ENCODE data around the gene LHX3.

The LHX3 gene

GRCh38 chr9:136204838-136205706, at the start of gene LHX3:
Gene LHX3, minus strand, starts transcription at chr9:136205128. Its CDS starts 116 bp downstream, at chr9:136205012.
- DNase-seq = no peak

DNA sequence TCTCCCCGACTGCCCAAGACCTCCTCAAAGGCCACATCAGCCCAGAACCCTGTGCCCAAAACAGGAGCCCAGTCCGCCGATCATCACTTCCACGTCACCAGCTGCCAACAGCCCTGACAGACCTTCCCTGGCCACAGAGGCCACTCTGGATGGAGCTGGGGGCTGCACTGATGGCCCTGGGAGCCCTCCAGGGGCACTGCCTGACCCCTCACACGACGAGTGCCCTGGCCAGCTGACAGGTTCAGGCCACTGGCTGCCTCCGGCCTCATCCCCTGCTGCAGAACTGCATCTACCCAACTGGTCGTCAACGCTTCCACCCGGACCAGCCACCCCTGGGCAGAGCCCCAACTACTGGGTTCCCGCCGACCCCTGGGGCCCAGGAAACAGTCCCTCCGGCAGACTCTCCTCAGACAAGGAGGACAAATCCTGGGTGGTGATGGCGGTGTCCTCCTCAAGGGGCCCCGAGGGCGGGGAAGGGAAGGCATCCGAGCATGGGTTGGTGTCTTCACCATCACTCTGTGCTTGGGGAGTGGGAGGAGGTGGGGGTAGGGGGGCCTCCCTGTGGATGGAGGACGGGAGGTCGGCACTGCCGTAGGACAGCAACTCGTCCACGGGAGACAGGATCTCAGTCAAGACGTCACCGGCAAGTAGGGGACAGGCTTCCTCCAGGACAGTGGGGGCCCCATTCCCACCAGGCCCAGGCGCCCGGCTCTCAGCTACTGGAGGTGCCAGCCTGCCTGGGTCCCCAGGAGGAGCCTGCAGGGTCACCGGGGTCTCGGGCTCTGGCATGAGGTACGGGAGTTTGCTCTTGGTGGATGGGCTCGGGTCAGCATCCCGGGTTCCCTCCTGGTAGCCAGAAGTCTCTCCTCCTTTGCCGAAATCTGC, 48.6 kb upstream of the LHX3 start:
- DNase-seq = no peak

- DNase-seq = no peak
These were observed 47.9 kb upstream of the LHX3 start for GRCh38 chr9:136252846-136253245.

DNA sequence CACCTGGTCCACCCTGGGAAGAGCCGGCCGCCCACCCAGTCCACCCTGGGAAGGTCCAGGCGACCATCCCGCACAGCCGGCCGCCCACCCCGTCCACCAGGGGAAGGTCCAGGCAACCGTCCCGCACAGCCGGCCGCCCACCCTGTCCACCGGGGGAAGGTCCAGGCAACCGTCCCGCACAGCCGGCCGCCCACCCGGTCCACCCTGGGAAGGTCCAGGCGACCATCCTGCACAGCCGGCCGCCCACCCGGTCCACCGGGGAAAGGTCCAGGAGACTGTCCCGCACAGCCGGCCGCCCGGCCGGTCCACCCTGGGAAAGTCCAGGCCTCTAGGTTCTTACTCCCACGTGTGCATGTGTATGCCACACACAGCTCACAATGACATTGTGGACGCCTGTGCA, 47.4 kb upstream of the LHX3 start:
- no peak for DNase-seq

DNA sequence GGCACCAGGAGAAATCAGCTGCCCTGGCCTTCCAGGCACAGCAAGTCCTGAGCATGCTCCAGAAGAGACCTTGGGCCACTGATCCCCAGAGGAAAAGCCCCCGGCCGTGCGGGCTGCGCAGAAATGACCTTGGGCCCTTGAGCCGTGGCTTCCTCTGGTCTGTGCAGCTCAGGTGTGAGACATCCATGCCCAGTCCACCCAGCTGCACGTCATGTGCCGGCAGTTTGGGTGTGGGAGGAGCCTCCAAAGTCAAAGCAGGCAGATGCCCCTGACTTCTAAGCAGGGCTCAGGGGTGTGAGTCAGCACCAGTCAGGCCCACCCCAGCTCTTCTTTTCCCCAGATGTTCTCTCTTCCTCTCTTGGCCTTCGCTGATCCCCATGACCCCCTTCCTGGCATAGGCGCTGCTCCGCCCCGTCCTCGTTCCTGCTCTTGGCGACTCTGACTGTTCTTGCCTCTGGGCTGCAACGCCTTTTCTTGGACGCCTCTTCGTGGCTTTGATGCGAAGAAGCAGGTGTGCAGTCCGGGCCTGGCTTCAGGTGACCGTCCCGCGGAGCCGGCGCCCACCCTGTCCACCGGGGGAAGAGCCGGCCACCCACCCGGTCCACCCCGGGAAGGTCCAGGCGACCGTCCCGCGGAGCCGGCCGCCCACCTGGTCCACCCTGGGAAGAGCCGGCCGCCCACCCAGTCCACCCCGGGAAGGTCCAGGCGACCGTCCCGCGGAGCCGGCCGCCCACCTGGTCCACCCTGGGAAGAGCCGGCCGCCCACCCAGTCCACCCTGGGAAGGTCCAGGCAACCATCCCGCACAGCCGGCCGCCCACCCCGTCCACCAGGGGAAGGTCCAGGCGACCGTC, 46.6 kb upstream of the LHX3 start:
- DNase-seq = no peak

DNA sequence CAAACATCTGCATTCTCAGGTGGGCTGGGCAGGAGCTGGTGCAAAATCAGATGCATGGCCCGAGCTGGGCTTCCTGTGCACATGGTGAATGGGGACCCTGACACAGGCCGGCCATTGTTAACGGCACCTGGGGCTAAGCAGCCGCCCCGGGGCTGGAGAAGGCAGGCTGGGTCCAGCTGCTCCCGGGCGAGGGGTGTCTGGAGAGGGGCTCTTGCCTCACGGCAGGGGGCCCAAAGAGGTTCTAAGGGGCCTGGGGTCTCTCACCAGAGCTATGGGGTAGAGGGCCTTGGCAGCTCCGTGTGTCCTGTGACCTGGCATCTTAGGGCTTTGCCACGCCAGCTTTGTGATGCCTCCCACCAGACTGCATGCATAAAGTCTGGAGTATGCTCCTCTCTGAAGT, 45.7 kb upstream of the LHX3 start:
- no peak for DNase-seq

DNA sequence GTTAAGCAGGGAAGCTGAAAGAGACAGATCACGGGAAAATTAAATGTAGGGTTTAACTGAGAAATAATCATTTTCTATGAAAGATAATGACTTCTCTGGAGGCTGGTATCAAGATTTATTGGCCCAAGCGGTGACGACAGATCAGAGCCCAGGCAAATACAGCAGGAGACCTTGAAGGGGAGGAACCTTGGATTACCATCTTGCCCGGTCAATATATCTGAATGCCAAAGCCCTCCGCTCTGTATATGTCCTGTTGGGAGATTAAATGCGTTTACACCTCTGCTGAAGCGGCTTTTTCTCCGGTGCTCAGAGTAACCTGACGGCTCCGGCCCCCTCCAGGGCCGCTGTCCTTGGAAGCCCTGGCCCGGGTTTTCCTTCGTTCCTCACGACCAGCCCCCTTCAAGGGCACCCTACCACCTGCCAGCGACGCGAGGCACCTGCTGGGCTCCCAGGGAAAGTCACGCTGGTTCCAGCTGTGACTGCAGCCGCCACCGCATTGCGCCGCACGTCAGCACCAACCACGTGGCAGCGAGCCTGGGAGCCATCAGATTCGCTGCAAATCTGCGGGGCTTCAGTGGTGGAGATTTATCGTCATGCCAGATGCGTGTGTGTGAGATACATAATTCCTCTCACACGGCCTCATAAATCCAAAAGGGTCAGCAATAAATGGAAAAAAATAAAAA, 45.1 kb upstream of the LHX3 start:
- no peak for DNase-seq

DNA sequence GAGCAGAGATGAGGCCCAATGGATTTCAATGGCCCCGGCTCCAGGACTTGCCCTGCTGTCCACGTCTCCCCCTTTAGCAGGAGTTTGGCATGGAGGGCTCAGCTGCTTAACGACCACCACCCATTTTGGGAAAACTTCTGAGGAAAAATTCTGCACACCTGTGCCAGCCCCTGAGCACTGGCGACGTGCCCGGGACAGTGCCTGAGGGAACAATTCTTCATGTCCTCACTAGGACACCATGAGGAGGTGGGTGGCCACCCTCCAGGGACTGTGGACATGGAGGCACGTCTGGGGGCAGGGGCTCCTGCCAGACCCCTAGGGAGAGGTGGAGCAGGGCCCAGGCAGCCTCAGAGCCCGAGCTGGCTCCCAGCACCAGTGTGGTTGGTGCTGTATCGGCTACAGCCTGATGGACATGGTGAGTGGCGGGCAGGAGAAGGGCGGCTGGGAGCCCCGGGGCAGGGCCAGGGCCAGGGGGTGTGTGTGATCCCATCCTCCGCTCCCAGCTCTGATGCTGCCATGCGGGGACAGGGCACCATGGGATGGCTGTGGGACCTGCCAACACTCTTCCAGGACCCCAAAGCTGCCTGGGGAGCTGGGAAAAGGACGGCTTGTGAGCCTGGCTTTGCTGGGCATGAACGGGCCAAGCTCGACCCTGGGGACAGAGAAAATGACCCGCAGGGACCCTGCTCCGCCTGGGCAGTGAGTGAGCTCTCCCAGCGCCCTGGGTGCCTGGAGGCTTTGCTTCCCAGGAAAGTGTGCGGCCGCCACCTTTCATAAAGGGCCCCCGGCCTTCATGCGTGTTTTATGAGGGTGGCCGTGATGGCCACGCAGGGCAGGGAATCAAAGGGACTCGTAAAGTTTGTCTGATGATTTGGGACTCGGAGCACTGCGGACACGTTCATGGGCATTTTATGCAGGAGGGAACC, 44.3 kb upstream of the LHX3 start:
- no peak for DNase-seq

DNA sequence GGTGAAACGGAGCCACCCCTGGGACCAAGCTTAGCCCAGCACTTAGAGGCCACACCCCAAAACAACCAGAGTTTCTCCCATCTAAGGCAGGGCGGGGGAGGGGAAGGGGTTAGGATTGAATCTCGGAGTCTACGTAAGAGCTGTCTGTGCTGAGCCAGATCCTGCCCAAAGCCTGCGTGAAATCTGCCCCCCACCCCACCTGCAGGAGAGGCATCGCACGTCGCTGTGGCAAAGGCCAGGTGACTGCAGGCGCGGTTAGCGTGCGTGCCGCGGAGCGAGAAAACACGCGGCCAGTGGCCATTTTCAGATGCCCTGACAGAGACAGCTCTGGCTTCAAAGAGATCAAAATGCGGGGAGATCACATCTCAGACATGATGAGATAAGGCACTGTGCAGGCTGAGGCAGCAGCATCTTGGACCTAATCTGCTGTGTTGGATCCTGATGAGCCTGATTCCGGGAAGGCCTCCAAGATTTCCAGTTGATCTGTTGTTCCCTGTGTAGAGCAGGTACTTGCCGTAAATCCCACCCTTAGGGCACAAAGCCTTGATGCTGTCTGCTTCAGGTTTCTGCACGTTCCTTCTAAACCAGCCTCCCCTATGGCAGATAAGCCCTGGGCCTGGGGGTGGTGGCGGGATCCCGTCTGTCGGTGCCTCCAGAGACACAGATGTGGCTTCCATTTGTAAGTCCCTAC, 43.2 kb upstream of the LHX3 start:
- no peak for DNase-seq

- no peak for DNase-seq
These were observed 42.6 kb upstream of the LHX3 start for GRCh38 chr9:136247551-136247916.

- DNase-seq = no peak
These were observed 42.1 kb upstream of the LHX3 start for GRCh38 chr9:136246849-136247550.

DNA sequence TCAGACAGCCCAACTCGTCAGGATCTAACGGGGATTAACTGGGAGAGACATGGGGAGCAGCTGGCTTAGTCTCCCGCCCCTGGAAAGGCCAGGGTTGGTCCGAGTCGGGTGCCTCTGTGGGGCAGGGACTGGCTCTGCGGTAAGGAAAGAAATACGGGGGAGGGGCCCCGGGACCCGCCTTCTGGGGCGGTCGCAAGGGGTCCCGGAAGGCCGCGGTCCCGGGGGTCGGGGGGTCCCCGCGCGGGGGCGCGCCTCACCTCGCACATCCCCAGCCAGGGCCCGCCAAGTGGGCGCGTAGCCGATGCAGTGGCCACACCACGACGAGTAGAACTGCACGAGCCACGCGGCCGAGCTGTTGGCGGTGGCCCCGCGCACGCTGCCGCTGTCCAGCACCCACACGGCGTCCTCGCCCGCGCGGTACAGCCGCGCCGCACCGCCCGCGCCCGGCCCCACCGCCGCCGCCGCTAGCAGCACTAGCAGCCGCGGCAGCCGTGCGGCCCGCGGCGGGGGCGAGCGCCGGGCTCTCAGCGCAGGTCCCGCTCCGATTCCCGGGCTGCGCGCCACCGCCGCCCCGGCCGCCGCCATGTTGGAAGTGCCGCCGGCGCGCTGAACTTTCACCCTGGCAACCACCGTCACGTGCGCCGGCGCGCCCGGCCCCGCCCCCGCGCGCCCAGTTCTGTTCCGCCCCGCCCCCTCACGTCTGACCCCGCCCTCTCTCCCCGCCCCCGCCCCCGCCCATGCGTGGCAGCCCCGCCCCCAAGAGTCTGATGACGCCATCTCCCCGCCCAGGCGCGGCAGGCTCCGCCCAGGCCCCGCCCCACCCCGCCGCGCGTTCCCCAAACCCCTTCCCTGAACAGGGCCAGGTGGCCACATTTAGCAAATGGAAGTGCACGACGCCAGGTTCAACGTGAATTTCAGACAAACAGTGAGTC, 40.6 kb upstream of the LHX3 start, which contains the start of gene QSOX2:
Gene QSOX2, minus strand, starts transcription at position 594 of the 932 bp plus-strand sequence. Its CDS starts 9 bp downstream, at position 585.
- peak; percentile 13 for DNase-seq

GRCh38 chr9:136244969-136245218, 40.0 kb upstream of the LHX3 start:
- no peak for DNase-seq

DNA sequence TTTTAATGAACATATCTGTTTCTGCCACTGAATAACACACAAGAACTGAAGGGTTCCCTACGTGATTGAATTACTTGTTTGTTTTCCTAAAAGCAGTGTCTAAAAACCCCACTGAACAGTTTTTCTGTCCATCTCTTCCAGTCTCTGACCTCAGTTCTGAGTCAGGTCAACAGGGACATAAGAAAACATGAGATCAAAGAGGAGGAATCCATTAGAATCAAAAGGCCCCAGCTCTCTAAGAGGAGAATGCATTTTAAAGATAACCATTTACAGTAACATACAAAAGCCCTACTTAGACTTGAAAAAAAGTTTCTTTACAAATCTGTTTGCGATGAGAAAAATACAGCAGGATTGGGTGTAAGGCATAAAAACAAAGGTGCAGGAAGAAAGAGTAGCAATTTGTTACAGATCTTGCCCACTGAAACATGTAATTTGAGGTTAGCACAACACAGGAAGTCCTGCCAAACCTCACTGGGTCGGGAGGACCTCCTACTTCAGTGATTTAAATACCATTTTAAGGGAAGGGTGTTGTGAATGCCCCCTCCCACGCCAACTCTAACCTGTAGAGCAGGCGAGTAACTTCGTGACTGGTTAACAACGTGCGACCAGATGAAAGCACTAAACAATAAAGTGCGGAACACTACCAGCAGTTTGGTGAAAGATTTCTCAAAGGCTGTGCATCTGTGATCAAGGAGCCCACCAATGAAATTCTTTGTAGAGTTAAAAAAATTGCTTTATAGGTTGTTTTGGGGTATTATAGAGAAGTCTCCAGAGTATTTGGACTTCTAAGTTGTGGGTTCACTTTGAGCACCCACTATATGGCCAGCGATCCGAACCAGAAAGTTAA, 39.4 kb upstream of the LHX3 start:
- DNase-seq = peak; percentile 23

DNA sequence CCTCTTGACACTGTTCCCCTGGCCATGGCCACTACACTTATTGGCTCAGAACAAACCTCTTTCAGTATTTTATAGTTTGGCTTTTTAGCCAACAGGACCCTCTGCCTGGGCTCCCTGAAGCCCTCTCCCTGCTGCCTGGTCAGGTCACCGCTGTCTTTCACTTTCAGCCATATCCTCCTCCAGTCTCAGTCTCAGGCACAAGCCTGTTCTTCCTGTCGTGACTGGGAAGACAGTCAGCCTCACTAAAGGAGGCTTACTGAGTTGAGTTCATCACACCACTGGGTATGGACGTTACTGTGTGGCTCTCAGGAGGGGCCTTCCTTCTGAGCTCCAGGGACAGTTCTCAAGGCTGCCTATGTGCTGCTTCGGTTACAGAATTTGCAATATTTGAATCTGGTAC, 38.7 kb upstream of the LHX3 start:
- DNase-seq = no peak

GRCh38 chr9:136242918-136243525, 38.1 kb upstream of the LHX3 start:
- no peak for DNase-seq

DNA sequence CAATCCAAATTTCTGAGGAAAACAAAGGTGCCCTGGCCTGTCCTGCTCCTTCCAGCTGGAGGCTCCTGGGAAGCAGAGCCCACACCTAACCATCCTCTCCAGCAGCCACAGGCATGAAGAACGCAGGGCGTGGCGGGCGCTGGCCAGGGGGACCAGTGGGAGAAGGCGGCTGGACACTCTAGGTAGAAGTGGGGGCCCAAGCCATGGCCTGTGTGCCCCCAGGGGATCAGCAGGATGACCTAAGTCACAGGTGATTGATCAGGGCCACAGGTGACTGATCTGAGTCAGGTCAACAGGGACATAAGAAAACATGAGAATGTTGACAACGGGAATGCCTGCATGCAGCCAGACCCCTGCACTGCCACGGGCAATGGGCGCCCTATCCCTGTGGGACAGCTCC, 37.3 kb upstream of the LHX3 start:
- DNase-seq = no peak

DNA sequence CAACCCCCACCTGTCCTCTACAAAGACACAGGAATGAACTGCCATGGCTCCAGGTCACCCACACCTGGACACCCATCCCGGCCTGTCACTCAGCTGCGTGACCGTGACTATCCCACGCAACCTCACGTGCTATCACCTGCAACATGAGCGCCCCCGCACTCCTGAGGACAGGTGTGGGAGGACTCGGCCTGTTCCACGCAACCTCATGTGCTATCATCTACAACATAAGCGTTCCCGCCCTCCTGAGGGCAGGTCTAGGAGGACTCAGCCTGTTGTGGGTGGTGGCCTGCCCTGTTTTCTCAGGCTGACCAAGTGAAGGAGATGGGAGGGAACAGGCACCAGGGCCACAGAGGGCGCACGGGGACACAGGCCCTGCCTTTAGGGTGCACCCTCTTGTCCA, 36.6 kb upstream of the LHX3 start:
- DNase-seq = no peak

All from GF-D8 (cell line).